HG02852 (cell line): ENCODE data around the gene RTKN2.

Source experiments
- ATAC-seq: cut with Tn5 transposase; IDR thresholded peaks from one replicate; pipeline ENCODE4 v1.9.1; 2021; ENCODE audit warnings: mild to moderate bottlenecking, moderate library complexity; ENCODE audit not compliant: unreplicated experiment

Gene RTKN2

GRCh38 chr10:62182171-62182570 lies 86.5 kb downstream of the RTKN2 start:
- no peak for ATAC-seq

DNA sequence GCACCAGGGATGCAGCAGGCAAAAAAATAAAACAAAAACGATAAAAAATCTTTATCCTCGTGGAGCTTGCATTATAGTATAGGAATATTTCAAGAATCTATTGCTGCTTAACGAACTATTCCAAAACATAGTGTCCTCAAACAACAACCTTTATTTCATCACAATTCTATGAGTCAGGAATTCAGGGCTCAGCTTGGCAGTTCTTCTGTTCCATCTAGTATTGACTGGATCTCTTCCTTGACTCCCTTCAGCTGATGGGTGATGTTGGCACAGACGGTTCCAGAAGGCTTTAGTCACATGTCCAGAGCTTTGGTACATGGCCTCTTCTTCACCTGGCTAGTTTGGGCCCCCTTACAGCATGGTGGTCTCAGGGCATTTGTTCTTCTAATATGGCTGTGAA lies 88.0 kb downstream of the RTKN2 start:
- no peak for ATAC-seq

GRCh38 chr10:62178568-62178967 lies 90.1 kb downstream of the RTKN2 start:
- ATAC-seq, result no peak

GRCh38 chr10:62177111-62177510 lies 91.5 kb downstream of the RTKN2 start:
- no peak for ATAC-seq

DNA sequence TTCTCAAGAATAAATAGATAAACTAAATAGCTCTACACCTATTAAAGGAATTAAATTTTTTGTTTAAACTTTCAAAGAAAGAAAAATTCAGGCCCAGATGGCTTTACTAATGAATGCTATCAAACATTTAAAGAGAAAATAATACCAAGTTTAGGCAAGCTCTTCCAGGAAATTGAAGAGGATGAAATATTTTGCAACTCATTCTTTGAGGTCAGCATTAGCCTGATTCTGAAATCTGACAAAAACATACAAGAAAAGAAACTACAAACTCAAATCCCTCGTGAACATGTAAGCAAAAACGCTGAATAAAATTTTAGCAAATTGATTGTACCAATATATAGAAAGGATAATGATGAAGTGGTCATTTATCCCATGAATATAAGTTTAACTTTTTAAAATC lies 93.4 kb downstream of the RTKN2 start:
- ATAC-seq, result no peak

GRCh38 chr10:62172465-62172864 lies 96.2 kb downstream of the RTKN2 start:
- ATAC-seq, result no peak

DNA sequence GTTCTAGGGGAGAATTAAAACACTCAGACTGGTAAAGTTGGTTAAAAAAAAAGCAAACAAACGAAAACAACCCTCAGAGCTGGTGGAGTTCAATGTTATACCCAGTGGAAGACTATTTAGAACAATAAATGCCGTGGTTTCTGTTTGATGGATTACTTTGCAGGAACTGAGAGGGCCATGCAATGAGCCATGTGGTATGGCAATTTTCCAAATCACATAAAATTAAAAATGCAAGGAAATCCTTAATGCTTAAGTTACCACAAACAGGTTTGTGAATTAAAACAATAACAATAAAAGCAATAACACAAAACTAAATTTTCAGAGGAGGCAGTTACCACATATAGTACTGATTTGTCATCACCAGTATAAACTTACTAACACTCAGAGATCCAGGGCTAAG lies 96.9 kb downstream of the RTKN2 start:
- ATAC-seq, result no peak

DNA sequence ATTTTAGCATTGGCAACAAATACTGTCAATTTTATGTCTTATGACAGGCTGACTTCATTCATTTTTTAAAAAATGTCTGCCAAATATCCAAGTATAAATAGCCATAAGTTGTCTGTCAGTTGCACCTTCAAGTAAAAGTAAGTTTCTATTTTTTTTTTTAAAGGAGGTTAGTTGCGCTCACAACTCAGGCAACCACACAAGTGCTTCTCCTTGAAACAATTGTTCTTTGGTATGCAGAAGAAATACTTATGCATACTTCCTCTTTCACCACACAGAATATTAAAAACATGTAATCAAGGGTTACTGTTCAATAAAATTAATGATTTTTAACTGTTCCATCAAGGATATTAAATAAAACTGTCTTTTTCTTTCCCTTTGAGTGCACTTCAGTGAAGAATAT lies 97.9 kb downstream of the RTKN2 start:
- ATAC-seq, result no peak

- peak; percentile 99 for ATAC-seq
Measured at GRCh38 chr10:62166331-62167131, 102.1 kb downstream of the RTKN2 start.

DNA sequence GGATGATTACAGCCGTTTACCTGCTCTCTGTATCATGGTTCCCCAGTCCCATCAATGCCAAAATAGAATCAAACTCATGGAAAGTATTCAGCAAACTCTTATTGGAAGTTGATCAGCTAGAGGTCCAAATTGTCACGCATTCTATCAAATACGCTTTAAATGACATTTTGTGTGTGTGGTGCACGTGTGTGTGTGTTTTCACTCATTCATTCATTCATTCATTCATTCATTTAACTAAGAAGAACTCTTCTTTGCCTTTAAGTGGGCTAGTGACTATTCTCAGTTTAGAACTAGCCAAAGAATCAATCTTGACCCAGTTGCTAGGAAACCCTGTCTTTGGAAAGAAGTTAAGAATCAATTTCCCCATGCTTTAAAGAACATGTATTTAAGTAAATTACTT lies 102.8 kb downstream of the RTKN2 start:
- ATAC-seq, result no peak

DNA sequence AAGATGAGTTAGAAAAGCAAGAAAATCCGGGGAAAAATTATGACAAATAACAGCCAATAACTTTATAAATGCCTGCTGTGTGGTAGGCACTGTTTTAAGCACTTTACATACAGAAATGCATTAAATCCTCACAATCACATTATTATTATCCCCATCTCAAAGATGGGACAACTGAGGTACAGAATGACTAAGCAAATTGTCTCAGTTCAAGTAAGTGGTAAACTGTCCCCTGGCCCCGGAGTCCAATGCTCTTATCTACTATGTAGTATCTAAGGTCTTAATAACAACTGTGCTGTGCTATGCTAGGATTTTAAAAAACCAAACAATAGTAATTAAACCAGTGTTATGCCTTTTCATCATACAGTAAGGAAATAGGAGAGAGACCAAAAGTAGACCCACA lies 105.6 kb downstream of the RTKN2 start:
- ATAC-seq, result no peak

DNA sequence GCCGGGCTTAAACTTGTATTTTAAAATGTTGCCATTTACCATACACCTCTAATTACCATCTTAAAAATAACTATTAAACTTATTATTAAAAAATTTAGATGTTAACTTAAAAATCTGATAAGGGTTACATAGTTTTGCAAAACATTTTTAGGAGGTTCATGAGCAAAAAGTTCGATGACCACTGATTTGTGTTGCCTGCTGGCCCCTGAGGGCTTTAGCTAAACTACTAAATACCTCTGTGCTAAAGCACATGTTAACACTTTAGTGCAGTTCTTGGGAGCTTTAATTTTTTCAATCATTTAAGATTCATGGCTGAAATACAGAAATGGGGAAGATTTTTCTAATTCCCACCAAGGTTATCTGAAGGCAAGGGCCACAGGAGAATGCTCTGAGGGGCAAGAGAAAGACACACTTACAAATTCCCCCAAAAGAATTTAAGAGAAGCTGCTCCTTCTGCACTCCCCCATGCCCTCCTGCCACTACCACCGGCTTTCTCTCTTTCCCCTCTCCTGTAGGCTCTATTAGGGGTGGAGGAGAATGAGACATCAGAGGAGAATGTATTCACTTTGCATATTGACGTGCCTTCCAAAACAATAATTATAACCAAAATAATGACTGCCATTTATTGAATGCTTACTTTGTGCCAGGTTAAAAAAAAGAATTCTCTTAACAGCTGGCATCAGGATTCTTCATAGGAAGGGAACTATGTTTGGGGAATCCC lies 106.2 kb downstream of the RTKN2 start:
- ATAC-seq, result no peak

- no peak for ATAC-seq
Measured at GRCh38 chr10:62159351-62159750, 109.3 kb downstream of the RTKN2 start.

- no peak for ATAC-seq
Measured at GRCh38 chr10:62157601-62158000, 111.0 kb downstream of the RTKN2 start.

DNA sequence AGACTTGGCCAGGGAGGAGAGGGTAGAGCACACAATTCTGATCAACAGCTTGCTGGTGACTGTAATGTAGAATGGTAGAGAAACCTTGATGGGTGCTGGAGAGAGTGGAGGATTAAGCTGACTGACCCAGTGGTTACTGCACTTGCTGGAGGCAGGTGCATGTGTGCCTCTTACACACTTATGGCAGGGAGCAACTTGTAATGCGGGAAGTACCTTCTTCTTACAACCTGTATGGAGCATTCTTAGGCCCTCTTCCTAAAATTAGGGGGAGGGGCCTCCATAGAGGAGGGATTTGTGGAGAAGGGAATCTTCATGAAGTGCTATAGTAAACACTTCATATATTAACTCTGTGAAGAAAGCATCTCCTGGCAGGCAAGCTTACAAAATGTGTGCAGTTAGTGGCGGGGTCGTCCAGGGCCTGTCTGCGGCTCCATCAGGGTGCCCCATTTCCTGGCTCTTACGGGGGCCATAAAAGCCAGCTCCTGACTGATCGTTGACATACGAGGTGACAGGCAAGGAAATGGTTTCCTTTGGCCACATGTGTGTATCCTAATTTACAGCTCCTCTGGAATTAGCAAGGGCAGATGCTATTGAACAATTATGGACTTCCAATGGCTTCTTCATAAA lies 113.5 kb downstream of the RTKN2 start:
- no peak for ATAC-seq

GRCh38 chr10:62154231-62154630 lies 114.4 kb downstream of the RTKN2 start:
- ATAC-seq, result no peak

- ATAC-seq, result no peak
Measured at GRCh38 chr10:62153191-62153590, 115.5 kb downstream of the RTKN2 start.

DNA sequence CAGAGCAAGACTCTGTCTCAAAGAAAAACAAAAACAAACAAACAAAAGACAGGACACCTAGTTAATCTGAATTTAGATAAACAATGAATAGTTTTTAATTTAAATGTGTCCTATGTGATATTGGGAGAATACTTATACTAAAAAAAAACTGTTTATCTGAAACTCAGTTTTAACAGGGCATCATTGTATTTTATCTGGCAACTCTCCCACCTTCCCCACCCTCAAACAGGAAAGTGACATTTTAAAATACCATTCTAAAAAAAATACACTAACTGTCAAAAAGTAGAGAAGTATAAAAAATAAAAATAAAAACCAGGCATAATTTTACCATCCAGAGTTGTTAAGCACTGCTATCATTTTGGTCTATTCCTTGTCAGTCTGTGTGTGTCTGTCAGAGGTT lies 119.0 kb downstream of the RTKN2 start:
- no peak for ATAC-seq

- ATAC-seq, result no peak
Measured at GRCh38 chr10:62148155-62148554, 120.5 kb downstream of the RTKN2 start.

- ATAC-seq, result no peak
Measured at GRCh38 chr10:62147425-62147824, 121.2 kb downstream of the RTKN2 start.

- no peak for ATAC-seq
Measured at GRCh38 chr10:62136931-62137330, 131.7 kb downstream of the RTKN2 start.

DNA sequence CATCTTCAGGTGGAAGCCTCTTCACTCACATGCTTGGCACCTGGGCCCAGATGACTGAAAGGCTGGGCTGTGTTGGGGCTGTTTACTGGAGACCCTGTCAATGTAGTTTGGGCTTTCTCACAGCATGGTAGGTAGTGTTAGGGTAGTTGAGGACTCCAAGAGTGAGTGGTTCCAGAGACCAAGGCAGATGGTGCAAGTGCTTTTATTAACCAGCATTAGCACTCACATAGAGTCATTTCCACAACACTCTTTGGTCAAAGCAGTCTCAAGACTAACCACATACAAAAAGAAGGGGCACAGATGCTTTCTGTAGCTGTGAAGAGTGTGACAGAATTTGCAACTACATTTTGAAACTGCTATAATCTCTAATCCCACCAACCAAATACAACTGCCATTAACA lies 135.0 kb downstream of the RTKN2 start:
- ATAC-seq, result peak; percentile 98
